CD4-positive, alpha-beta T cell treated with Interleukin-12 subunit alpha and Interleukin-12 subunit beta, for 1 hour (primary cell): ENCODE results near the gene LCE1E.

Source experiments
- DNase-seq: peaks from one replicate; pipeline ENCODE4 v3.0.0-alpha.2; 2020

The LCE1E gene

DNA sequence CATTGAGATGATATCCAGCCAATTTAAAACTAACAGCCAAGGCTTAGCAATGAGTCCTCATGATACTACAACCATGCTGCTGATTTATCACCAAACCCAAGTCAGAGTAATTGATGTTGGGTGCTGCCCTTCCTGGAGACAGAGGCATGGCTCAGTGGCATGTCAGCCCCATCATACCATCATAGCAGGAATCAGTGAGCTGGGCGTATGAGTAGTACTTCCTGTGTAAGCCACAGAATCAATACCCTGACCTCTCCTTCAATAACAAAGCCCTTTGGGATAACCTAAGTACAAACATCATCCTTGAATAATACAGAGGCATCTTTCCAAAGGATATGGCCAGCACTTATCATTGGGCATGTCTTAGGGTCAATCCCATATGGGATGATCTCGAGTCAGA, 3.0 kb upstream of the LCE1E start:
- DNase-seq: no peak

DNA sequence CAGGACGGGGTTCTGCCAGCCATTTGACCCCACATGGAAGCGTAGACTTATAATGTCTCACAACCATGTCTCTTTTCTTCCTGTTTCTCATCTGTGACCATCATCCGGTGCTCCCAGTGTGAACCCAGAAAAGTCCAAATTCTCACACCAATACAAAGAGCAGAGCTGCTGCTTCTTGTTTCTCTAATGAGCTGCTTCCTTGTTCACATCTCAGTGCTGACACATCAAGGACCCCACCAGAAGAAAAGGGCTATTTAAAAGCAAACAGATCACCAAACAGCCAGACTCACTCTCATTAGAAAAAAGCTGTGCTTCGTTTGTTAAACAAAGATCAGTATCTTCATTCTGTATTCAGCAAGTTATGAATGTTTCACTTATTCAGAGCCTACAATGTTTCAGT, 9.6 kb downstream of the LCE1E start:
- DNase-seq: no peak

DNA sequence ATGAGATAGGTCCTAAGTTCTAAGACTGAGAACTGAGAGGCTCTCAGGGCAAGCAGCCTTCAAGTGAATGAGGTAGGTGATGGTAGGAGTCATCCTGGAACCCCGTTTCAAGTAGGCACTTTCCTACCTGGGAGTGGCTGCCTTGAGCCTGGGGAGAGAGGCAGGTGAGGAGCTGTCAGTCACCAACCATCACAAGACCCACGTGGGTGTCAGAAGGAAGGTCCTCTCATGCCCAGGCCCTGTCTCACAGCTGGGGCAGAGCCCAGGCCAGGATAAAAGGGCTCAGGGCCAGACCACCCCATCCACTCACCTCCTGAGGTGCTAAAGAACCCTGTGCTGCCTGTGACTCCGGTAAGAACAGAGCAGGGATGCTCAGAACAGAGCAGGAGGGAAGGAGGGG, 10.4 kb downstream of the LCE1E start, which contains the start of gene LCE1D:
Gene LCE1D, plus strand, starts transcription at position 301 of the 400 bp plus-strand sequence. CDS start 1,074 bp downstream, outside the sequence.
- DNase-seq: no peak

DNA sequence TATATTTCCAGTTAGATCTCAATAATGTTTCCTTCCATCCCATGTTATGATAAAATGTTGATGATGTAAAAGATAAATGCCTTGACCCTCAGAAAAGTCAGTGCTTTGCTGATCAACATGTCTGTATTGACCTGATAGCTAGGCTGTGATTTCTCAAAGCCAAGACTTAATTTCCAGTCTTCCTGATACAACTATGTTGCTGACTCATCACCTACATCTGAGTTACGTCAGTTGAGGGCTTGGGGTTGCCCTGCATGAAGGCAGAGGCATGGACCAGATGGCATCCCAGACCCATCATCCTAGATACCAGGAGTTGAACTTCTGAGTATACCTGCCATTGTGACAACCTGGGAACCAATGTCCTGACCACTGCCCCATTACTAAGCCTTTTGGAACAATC, 15.3 kb downstream of the LCE1E start:
- no peak for DNase-seq

DNA sequence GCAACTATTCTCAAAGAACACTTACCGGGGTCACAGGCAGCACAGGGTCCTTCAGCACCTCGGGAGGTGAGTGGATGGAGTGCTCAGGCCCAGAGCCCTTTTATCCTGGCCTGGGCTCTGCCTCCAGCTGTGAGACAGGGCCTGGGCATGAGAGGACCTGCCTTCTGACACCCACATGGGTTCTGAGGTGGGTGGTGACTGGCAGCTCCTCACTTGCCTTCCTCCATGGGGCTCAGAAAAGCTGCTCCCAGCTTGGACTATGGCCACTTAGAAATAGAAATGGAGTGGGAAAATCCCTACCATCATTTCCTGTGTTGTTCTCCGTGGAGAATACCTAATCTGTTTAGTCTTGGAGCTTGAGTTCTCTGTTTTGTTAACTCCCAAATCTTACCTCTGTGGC, 20.5 kb downstream of the LCE1E start, which contains the start of gene LCE1C:
Gene LCE1C, minus strand, starts transcription at position 76 of the 400 bp plus-strand sequence. CDS start 1,173 bp downstream, outside the sequence.
- DNase-seq: no peak

DNA sequence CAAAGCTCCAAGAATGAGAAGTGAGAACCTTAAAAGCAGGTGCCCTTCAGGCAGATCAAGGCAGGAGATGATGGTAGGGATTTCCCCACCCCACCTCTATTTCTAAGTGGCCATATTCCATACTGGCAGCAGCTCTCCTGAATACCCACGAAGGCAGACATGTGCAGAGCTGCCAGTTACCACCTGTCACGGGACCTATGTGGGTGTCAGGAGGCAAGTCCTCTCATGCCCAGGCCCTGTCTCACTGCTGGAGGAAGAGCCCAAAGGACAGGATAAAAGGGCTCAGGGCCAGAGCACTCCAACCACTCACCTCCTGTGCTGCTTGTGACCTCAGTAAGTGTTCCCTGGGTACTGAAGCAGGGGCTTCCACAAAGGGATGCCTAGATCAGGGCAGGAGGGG, 25.0 kb downstream of the LCE1E start:
- no peak for DNase-seq

DNA sequence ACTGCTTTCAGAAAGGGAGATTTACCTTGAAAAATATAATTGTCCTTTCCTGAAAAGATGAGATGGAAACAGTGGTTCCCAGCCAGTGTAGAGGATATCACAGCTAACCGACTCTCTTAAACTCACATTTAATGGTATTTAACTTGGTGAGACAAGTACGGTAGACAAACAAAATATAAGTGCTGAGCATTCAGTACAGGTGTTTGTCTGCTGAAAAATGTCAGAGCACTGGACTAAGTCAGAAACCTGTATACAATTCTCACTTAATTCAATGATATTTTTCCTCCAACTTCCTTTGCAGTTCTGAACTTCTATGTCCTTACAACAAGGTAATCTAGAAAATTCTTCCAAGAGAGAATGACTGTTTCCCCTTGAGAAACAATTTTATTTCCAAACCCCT, 25.6 kb downstream of the LCE1E start, which contains the start of gene LCE1B:
Gene LCE1B, plus strand, starts transcription at position 301 of the 400 bp plus-strand sequence. CDS start 476 bp downstream, outside the sequence.
- no peak for DNase-seq

DNA sequence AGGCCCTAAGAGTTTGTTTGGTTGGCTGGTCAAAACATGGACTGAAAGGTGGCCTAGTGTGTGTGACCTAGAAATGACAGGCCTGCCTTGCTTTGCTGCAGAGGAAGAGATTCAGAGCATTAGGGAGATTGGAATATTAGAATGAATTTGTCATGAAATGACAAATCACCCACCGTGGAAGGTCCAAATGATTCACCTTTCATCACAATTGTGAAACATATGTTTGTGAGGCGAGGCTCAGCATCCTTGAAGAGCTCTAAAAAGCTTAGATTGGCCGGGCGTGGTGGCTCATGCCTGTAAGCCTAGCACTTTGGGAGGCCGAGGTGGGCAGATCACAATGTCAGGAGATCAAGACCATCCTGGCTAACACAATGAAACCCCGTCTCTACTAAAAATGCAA, 31.3 kb downstream of the LCE1E start:
- no peak for DNase-seq

DNA sequence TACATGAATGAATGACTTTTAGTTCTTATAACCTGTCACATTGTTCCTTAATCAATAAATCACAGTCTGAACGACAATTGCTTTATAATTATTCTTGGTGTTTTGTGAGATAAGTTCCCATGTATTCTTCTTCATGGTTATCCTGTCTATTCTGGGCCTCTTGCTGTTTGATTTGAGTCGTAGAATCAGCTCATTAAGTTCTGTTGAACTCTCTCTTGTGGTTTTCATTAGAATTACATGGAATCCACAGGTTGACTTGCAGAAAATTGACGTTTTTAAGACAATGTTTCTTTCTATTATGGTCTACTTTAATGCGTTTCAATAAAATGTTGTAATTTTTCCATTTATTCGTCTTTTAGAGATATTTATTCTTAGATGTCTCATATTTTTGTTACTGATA, 37.2 kb downstream of the LCE1E start:
- no peak for DNase-seq

DNA sequence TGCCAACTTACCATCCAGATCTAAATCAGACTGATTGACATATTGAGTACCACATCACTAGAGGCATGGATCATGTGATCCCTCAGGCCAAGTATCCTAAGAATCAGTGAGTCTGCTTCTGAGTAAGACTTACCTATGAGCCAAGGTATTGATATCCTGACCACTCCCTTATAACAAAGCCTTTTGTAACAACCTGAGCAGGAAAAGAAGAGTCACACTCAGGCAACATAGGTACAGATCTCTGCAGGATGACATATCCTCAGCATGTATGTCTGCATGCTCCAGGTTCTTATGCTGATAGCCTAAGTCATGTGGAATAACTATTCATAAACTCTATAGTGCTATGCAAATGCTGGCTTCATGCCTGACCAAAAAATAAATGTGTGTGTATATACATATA, 38.9 kb downstream of the LCE1E start:
- DNase-seq: no peak

DNA sequence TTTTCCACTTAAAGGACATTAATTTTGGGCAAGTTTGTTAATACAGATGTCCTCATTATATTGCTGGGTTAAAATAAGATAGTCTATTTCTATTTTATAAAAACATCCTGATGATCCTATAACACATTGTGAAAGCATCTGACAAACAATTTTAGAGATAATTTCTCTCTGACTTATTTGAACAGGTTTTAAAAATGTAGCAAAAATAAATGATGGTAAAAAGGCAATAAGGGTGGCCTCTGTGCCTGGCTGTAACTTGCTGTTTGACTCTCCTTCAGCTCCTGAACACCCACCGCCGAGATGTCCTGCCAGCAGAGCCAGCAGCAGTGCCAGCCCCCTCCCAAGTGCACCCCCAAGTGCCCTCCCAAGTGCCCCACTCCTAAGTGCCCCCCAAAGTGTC, 41.1 kb downstream of the LCE1E start, which contains the start of gene LCE1A:
Gene LCE1A, plus strand, starts transcription at position 301 of the 400 bp plus-strand sequence. Its CDS starts 0 bp downstream, at position 301.
- no peak for DNase-seq

DNA sequence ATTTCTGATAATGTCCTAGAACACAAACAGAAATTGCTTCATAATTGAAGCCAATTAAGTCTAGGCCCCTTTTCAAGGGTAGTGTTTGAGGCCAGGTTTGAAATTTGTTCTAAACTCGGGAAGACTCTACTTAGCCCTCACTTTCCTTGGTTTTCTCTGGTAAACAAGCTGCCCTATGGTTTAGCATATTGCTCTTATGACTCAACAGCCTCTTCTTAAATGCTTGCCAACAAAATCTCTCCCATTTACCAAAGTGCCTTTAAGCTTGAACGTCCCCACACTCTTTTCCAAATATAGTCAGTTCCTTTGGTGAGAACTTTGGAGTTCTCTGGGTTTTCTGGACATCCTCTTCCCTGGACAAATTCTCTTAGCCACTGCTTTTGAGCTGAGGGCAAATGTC, 50.8 kb downstream of the LCE1E start:
- DNase-seq: no peak
